Brain microvascular endothelial cell (primary cell): ENCODE measurements around the gene HPGD.

Experiments
- DNase-seq: peaks from one replicate; pipeline ENCODE4 v3.0.0-alpha.2; 2020
- H3K27ac ChIP-seq: fragments of 250-450 bp; sonication (Bioruptor Pico); 2 replicates; pipeline ENCODE4 v1.5.1; 2020; ENCODE audit warnings: mild to moderate bottlenecking, moderate library complexity
- H3K27me3 ChIP-seq: fragments of 250-450 bp; sonication (Bioruptor Pico); replicated peaks from 2 replicates; pipeline ENCODE4 v1.5.1; 2020; ENCODE audit warnings: mild to moderate bottlenecking
- H3K36me3 ChIP-seq: fragments of 250-450 bp; sonication (Bioruptor Pico); replicated peaks from 2 replicates; pipeline ENCODE4 v1.5.1; 2020; ENCODE audit warnings: mild to moderate bottlenecking
- H3K4me3 ChIP-seq: 2 replicates; pipeline ENCODE4 v1.5.1; 2011; ENCODE audit warnings: low read depth, mild to moderate bottlenecking, control low read depth, low read length, moderate library complexity
- CTCF ChIP-seq: IDR thresholded peaks from 2 replicates; pipeline ENCODE4 v1.5.1; 2011; ENCODE audit warnings: low read depth, mild to moderate bottlenecking, moderate library complexity, low read length, control low read depth, inconsistent platforms; ENCODE audit errors: missing control alignments
- in situ Hi-C: cut with HindIII; loops from 2 replicates; pipeline ENCODE4 v1.10.0; 2017; ENCODE audit warnings: low sequenced_read_pairs, low pct_ligation_motif_present

The HPGD gene

GRCh38 chr4:174522183-174523024, at the start of gene HPGD:
HPGD (minus strand) TSS chr4:174522488; CDS start chr4:174522451, 37 bp downstream.
- TF ChIP-seq CTCF = no peak
- Histone ChIP-seq H3K27ac (no peak within 1 kb of the TSS), H3K4me3 (peak within 1 kb of the TSS; percentile 64), H3K27me3 (no peaks in the 10 kb centered on the region), H3K36me3 (no peaks in the 10 kb centered on the region)
- no peak for DNase-seq
- in situ Hi-C loops = no loop called here

- no peaks in the 10 kb centered on the region for H3K36me3 ChIP-seq
- DNase-seq = no peak
- no peak overlapping the region for H3K4me3 ChIP-seq
- no peak for TF ChIP-seq CTCF
- H3K27me3 ChIP-seq = no peaks in the 10 kb centered on the region
- H3K27ac ChIP-seq = no peak overlapping the region
- in situ Hi-C loops = no loop called here
These were observed 42.2 kb upstream of the HPGD start for GRCh38 chr4:174564529-174564928.

DNA sequence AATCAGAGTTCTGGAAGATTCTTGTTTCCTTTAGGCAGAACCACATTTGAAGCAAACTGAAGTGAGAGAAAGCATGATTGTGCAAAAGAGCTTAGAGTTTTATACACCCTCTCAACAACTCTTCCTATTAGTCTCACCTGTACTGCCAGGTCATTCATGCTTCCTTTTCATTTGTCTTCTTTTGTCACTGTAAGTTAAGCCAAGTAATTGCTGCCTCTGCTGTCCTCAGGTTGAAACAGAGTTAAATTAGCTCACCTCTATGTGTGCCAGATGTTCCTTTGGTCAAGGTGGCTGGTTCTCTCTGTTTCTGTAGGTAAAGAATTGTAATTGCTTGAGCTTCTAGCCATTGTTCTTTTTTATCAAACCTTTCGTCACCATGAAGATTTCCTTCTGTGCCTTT, 41.1 kb upstream of the HPGD start:
- TF ChIP-seq CTCF = no peak
- Histone ChIP-seq H3K27me3 (no peaks in the 10 kb centered on the region), H3K36me3 (no peaks in the 10 kb centered on the region), H3K4me3 (no peak overlapping the region), H3K27ac (no peak overlapping the region)
- in situ Hi-C loops = no loop called here
- no peak for DNase-seq

DNA sequence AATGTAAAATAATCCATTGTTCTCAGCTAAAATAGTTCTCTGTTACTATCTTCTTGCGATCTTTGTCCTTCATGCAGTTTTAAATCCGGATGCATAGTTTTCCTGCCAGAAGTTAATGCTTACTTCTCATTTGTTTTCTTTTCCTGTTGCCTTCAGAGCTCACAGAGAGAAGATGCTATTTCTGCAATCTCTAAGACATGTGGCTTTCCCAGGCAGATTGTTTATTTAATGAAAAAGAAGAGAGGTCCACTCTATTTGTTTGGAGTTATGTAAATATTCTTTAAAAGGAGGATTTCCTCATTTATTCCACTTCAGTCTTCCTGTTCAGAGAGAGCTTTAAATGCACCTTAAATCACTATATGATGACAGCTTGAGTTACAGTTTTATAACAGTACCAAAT, 39.3 kb upstream of the HPGD start:
- Histone ChIP-seq H3K36me3 (no peaks in the 10 kb centered on the region), H3K27me3 (no peaks in the 10 kb centered on the region), H3K27ac (no peak overlapping the region), H3K4me3 (no peak overlapping the region)
- no peak for DNase-seq
- no peak for TF ChIP-seq CTCF
- in situ Hi-C loops = no loop called here

GRCh38 chr4:174559894-174560293, 37.6 kb upstream of the HPGD start:
- Histone ChIP-seq H3K27me3 (no peaks in the 10 kb centered on the region), H3K27ac (no peak overlapping the region), H3K36me3 (no peaks in the 10 kb centered on the region), H3K4me3 (no peak overlapping the region)
- in situ Hi-C loops = no loop called here
- DNase-seq = no peak
- TF ChIP-seq CTCF = no peak
